GM19438 (cell line): ENCODE measurements around the gene RORC.

Source experiments
- ATAC-seq: cut with Tn5 transposase; IDR thresholded peaks from one replicate; pipeline ENCODE4 v1.9.1; 2021; ENCODE audit warnings: low read depth; ENCODE audit not compliant: unreplicated experiment

The RORC gene

DNA sequence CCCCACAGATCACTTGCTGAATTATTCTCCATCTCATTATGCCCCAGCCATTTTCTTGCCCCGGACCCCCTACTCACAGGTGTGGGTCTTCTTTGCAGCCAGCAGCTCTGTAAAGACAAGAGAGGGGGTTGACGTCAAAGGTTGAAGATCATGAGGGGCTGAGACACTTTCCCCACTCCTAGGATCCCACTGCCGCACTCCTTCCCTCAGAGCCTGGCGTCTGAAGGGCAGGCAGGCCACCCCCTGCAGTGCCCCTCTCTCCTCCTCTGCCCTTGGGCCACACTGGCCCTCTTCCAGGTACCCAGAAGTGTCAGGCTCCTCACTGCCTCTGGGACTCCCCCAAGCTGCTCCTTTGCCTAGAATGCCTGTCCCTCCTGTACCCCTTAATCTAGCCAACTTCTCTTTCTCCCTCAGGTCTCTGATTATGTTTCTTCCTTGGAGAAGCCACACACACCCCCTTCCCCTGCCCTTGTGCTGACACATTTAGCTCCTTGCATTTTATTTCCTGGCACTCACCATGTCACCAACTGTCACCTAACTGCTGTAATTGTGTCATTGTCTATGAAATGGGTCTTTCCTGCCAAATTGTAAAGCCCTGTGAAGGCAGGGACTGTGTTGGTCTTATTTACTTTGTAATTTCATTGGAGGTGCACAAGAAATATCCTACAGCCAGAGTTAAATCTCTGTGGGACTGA lies 2.1 kb downstream of the RORC start:
- ATAC-seq = no peak

DNA sequence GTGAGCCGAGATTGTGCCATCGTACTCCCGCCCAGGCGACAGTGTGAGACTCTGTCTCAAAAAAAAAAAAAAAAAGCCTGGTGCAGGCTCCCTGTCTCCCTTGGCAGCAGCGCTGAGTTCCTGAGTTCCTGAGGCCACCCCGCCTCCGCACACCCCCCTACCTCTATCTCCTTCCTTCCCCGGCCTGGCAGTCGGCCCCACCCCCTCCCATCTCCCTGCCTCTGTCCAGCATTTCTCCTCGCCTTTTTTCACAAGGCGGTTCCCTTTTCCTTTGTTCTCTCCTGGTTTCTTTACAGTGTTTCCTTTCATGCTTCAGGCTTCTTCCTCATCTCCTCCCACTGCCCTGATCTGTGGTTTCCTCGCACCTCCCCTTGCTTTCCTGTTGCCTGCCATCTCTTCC lies 2.7 kb downstream of the RORC start:
- ATAC-seq = no peak

DNA sequence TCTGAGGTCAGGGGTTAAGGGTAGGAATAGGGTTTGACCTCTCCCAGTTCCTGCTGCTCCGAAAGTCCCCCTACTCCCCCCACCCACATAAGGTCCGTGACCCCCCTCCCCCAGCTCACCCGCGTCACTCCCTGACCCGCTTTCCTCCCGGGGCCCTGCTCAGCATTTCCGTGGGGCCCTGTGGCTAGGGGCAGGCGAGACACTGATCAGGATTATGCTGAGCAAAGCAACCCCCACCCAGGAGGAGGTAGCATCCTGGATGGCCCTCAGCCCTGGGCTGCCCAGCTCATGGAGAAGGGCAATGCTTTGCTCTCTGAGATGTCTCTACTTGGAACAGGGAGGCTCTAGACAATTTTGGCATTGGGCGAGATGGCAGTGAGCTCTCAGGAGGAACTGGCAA lies 3.7 kb downstream of the RORC start:
- ATAC-seq = no peak

DNA sequence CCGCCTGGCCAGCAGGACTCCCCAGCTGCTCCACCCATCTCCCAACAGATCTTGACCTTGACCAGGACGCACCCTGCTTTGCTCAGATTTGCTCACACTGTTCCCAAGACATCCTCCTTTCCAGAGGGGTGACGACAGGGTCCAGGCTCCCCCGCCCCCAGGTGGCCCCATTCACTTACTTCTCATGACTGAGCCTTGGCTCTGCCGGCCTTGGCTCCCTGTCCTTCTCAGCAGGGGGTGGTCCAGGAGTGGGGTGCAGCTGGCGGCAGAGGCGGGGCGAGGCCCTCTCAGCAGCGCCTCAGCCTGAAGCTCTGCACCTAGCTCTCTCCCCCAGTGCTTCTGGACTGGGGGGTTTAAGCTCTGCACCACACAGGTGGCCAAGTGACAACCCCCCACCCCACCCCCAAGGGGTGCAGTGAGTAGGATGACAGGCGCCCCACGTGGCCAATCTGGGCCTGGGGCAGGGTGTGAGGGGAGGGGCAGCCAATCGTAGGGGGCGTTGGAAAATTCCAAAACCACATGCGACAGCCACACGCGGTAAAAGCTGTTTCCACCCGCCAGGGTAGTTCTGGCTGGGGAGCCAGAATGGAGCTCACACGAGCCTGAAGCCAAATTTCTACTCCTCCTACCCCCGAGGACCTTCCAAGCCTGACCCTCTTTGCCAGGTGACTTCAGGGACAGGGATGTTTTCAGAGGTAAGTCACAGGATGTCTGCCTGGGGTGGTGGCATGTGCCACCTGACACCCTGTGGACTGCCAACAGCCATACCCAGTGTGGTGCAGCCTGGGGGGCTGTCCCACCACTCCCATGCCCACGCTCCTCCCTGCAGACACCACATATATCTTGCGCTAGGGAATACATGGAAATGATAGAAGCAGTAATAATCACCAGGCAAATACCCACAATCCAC lies 5.6 kb downstream of the RORC start:
- ATAC-seq = no peak

DNA sequence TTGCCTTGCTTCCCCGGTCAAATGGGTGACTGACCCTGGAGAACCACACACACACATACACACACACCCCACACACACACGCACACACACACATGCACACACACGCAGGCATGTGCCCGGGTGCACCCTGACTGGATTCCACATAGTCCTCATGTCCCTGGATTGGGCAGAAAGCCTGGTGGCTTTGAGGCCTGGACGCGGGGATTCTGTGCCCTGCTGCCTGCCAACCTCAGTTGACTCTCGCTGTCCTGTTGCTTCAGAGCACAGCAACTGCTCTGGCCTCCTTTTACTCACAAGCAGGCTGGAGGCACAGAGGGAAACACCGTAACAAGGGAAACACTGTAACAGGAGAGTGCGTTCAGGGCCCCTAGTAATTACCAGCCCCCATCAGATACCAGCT lies 6.4 kb downstream of the RORC start:
- no peak for ATAC-seq

DNA sequence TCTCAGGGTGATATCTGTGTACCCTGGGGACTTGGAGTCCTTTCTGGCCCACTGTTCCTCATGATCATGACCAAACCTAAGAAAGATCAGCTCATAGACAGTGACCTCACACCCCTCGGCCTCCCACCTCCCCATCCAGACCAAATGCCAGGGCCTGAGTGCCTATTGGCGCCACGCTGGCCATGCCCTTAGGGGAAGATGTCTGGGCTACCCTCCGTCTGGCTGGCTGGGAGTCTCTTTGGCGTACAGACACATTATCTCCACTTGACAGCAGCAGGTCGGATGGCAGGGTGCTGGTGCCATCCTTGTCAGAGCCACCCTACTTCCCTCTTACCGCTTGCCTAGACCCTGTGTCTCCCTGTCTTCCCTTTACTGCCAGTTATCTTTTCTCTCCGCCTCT lies 8.4 kb downstream of the RORC start:
- no peak for ATAC-seq

DNA sequence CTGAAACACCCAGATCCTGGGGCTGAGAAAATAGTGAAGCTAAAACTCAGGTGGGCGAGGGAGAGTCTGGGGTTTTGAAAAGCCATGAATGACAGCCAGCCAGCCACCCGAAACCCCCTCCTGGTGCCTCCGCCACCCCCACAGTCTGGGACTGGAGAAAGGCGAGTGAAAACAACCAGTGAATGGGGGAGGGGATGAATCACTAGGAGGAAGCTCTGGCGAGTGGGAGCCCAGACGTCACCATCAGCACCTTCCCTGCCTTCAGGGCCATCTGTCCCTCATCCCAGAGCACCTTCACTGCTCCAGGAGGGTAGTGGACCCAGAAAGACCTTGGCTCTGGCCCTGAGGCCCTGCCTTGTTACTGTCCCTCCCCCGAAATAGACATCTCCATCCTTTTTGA lies 9.2 kb downstream of the RORC start:
- ATAC-seq = no peak

DNA sequence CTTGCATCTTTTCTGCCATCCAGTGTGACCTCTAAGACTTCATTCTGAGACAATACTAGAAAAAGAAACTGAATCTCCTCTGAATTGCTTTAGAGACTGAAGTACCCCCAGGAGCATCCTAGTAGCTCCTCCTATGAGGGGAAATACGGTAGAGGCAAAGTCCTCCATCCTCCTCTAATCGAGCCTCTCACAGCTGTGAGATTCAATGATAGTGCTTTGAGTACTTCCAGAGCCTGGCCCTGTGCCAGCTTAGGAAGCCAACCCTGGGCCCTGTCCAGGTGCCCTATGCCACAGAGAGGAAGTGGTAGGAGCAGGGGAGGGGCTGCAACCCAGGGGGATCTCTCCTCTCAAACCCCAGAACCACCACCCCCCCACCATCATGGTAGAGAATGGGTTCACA lies 10.7 kb downstream of the RORC start:
- no peak for ATAC-seq

DNA sequence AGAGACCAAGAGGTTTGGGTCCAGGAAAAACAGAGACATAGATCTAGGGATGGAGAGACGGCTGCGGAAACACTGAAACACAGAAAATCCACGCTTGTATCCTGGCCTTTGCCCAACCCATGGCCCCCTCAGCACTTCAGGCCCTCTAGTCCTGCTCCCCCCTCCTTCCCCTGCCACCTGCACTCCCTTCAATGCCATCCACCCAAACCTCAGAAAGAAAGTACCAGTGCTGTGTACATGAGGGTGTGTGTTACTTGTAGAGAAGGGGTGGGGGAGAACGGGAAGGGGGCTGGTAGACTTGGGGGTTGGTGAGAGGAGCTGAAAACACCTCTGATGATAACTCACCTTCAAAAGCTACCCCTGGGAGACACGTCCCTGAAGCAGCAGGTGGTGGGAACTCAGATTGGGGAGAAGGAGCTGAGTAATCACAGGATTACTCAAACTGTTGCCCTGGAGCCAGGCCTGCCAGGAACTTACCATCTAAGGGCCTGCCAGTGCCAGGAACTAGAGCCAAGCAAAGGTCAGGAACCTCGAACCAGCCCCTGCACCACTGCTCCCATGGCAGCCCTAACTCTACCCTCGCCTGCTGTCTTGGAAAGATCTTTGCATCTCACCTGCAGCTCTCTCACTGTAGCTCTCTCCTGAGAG lies 11.5 kb downstream of the RORC start:
- no peak for ATAC-seq

DNA sequence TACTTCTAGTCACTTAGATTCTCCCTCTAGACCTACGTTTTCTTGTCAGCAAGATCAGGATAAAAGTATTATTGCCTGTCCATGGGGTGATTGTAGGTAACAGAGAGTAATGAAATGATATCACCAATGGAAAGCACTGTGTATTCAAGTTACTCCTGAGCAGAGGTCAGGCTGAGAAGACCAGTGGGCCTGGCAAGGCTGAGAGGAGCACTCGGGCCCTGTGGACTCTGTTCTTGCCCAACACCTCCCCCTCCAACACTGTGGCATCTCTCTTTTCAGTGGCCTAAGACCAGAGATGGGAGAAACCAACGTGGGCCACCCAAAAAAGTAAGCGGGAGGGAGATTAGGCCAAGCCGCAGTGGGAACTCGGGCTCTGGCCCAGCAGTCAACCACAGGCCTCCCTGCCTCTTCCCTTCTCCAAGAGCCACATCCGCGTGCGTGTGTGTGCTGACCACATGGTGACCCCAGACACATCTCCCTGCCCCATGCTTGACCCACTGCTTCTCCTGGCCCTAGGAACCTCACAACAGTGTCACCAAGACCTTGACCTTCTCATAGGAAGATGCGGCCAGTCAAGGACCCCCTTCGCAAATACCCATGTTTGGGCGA lies 12.3 kb downstream of the RORC start:
- no peak for ATAC-seq

DNA sequence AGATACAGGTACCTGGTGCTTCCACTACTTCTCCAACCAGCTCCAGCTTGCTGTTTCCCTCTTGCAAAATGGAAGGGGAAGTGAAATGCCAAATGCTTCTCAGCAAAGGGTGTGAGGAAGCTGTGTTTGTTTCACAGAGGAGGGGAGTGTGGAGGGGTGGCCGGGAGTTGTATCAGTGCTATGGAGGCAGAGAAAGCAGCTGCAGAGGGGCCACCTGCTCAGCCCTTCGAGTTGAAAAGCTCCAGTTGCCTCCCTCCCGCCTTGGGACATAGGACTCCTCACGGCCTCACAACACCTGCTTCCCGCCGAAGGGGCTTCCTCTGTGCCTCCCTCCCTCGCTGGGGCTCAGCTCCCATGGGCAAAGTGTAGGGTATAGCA lies 14.3 kb downstream of the RORC start:
- ATAC-seq = no peak

DNA sequence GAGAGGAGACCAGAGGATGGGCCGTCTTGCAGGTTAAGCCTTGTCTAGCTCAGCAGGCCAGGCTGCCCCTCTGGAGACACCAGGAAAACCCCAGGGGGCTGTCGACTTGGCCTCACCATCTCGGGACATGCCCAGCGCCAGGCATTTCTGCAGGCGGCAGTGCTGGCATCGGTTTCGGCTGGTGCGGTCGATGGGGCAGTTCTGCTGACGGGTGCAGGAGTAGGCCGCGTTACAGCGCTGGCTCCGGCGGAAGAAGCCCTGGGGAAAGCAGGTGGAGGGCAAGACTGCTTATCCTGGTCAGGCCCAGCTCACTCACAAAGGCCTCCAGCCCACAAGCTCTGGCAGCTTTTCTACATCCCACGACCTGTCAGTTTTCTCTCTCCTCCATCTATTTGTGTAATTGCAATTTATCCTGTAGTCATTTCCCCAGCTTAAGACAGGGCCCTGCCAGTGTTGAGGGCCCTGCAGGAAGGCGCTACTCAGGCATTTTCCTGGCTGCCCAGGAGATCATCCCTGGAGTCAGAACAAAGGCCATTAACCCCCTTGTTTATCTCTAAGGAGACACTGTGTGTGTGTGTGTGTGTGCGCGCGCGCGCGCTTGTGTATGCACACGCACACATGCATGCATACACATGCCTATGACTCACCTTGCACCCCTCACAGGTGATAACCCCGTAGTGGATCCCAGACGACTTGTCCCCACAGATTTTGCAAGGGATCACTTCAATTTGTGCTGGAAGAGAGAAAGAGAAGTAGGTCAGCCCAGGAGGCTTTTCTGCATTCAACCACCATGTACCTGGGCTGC lies 14.9 kb downstream of the RORC start:
- ATAC-seq = no peak

DNA sequence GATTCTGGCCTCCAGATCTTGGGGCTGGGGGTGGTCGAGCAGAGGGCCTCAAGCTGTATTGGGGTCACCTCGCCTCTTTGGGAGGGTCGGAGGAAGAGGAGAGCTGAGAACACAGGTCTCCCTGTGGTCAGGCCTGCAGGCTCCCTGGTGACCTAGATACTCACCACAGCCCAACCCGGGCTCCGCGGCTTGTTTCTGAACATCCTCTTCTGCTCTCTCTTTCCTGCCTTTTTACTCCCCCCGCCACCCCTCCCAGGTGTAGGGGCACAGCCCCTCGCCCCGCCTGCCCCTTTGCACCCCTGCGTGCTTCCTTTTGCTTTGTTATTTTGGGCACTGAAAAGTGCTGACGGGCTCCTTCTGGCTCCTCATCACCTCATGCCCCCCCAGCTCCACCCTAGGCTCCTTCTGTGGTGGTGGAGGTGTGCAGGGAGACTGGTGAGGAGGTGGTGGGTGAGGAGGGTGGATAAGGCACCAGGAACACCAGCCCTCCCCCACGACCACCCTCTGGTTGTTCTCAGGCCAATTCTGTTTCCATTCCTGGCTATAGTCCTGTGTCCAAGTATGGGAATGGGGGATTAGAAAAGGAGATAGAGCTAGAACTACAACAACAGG lies 15.8 kb downstream of the RORC start:
- ATAC-seq = no peak

DNA sequence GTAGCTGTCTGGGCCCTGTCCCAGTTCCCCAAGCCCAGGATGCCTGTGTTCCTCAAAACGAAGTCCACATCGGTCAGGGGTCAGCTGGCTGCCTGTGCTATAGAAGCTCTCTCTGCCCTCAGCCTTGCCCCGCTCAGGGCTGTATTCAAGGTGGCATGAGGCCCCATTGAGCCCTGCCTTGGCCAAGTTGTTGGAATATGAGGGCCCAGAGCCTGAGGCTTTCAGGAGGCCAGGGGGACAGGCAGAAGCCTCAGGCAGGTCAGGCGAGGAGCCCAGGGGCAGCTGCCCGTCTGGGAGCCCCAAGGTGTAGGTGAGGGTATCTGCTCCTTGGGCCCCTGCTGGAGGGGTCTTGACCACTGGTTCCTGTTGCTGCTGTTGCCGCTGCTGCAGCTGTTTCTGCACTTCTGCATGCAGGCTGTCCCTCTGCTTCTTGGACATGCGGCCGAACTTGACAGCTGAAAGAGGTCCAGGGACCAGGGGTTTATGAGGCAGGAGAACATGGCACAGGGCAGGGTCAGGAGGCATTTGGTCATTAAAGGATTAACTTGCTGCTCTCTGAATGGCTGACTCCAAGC lies 16.5 kb downstream of the RORC start:
- no peak for ATAC-seq

DNA sequence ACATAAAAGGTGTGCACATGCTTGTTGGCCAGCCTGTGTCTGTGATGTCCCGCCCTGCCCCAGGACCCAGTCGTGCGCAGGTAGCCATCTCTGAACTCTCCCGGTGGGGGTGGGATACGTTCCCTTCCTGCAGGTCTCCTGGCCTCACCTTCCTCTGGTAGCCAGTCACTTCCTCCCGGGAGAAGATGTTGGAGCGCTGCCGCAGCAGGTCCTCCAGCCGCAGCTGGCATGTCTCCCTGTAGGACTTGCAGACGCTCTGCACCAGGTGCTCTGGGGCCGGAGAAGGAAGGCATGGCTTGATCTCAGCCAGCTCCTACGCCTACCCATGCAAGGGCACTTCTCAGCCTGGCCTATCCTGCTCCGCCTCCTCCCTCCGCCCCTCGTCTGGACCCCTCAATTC lies 17.2 kb downstream of the RORC start:
- ATAC-seq = no peak

DNA sequence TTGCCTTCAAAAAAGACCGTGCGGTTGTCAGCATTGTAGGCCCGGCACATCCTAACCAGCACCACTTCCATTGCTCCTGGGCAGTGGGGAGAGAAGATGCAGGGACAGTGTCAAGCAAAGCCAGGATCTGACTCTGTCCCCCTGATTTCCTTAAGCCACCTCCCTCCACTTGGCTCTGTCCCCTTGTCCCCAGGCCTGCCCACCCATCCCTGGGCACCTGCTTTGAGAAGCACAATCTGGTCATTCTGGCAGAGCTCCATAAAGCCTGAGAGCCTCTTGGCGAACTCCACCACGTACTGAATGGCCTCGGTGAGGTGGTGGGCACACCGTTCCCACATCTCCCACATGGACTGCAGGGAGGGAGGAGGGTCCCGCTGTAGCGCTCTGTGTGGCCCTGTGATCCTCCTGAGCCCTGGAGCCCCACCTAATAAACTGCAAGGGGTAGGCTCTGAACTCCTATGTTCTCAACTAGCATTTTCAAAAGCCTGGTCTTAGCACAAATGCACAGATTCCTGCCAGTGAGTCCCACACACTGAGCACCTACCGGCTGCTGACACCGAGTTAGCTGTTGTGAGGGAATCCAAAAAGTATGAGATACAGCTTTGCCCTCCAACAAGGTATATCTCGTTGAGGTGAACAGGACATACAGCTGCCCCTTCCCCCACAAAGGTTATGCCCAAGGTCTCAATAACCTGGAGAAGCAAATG lies 18.2 kb downstream of the RORC start:
- no peak for ATAC-seq

DNA sequence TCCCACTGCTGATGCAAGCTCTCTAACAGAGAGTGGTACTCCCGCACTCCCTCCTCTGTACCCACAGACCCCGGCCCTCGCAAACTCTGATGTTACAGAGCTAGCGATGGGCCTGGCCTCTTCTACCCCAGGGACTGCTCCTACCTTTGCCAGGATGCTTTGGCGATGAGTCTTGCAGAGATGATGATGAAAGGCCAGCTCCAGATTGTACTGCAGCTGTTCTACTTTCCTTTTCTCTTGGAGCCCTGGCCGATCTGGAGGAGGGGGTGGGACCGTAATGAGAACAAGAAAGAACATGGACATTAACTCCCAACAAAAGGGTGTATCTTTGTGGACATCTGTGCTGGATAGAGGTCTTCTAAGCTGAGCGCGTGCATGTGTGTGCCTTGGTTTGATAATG lies 20.4 kb downstream of the RORC start:
- no peak for ATAC-seq

DNA sequence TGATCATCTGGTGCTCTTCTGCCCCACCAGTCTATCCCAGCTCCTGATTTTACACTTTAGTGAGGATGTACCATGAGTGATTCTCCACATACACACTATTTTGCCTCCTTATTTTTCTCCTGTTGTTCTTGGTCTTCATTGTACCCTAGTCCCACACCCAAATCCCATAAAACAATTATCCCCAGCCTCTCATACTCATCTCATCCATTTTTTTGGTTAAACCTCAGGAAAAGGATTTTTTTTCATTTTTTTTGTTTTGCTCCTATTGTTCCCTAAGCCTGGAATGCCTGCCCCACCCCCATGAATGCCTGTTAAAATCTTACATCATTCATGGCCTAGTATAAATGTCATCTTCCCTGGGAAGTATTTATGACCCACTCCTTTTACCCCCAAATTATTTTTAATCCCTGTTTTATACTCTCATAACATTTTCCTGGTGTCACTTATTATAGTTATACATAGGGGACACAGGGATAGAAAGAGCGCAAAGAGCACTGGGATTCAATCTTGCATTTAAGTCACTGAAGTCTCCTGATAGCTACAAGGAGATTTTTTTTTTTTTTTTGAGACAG lies 21.5 kb downstream of the RORC start:
- no peak for ATAC-seq
